Fibroblast of the aortic adventitia (primary cell): ENCODE results near the gene HECW1. TPM values are rescaled to one million over a fixed set of nuclear protein-coding genes. Genes with fewer than 3 reads are reported as not detected.

Experiments
- DNase-seq: peaks from one replicate; pipeline ENCODE4 v3.0.0-alpha.2; 2010; ENCODE audit warnings: low read depth
- H3K4me3 ChIP-seq: 2 replicates; pipeline ENCODE4 v1.5.1; 2011; ENCODE audit warnings: low read depth, mild to moderate bottlenecking, control low read depth, low read length, moderate library complexity
- CTCF ChIP-seq: IDR thresholded peaks from 2 replicates; pipeline ENCODE4 v1.5.1; 2011; ENCODE audit warnings: mild to moderate bottlenecking, low read length, control low read depth, inconsistent platforms; ENCODE audit not compliant: insufficient read depth
- total RNA-seq: library from RNA; depleted of rRNA; stranded (reverse); fragments of >200 nt; gene quantifications from 2 replicates; pipeline ENCODE4 v1.2.3, GENCODE V29; 2012; ENCODE audit warnings: low replicate concordance

HECW1 gene
- total RNA-seq, 1 donor = 3.6 TPM

GRCh38 chr7:43546231-43546630 is 433.8 kb downstream of the HECW1 start:
- no peak overlapping the region for H3K4me3 ChIP-seq
- TF ChIP-seq CTCF = no peak
- no peak for DNase-seq

GRCh38 chr7:43550427-43550826 is 438.0 kb downstream of the HECW1 start:
- no peak for DNase-seq
- TF ChIP-seq CTCF = no peak
- no peak overlapping the region for H3K4me3 ChIP-seq

- H3K4me3 ChIP-seq = no peak overlapping the region
- no peak for DNase-seq
Measured at GRCh38 chr7:43552122-43552521, 439.7 kb downstream of the HECW1 start.

GRCh38 chr7:43553999-43554398 is 441.6 kb downstream of the HECW1 start:
- peak; percentile 68 for DNase-seq
- H3K4me3 ChIP-seq = no peak overlapping the region

More at GRCh38 chr7:43552122-43552521, 439.7 kb downstream of the HECW1 start:
- no peak for TF ChIP-seq CTCF

GRCh38 chr7:43554423-43554822 is 442.0 kb downstream of the HECW1 start:
- H3K4me3 ChIP-seq = no peak overlapping the region
- DNase-seq = no peak
- TF ChIP-seq CTCF = no peak

More at GRCh38 chr7:43553999-43554398, 441.6 kb downstream of the HECW1 start:
- TF ChIP-seq CTCF = no peak

GRCh38 chr7:43557831-43558495 is 445.5 kb downstream of the HECW1 start:
- TF ChIP-seq CTCF = no peak
- no peak overlapping the region for H3K4me3 ChIP-seq
- no peak for DNase-seq
